ENCODE data around the gene DCC.

Gene DCC

GRCh38 chr18:52518086-52518485 lies 178.1 kb downstream of the DCC start:
- DNase-seq, result no peak

DNA sequence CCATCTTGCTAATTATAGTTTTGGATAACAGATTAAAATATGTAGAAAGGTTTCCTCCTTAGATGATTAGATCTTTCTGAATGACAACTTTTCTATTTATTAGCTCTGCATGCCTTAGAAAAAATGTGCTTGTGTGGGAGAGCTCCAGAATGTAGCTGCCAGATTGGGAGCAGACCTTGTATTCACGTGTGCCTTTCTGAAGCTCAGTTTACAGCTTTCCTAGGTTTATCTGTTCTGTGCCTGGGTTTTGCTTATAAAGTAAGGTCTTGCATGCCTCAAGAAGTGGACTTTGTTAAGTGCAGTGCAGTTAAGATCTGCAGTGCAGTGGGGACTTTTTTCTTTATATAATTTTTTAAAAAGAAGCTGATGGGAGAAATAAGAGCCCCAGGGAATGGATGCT lies 179.0 kb downstream of the DCC start:
- no peak for DNase-seq

GRCh38 chr18:52523566-52523965 lies 183.6 kb downstream of the DCC start:
- no peak for DNase-seq

DNA sequence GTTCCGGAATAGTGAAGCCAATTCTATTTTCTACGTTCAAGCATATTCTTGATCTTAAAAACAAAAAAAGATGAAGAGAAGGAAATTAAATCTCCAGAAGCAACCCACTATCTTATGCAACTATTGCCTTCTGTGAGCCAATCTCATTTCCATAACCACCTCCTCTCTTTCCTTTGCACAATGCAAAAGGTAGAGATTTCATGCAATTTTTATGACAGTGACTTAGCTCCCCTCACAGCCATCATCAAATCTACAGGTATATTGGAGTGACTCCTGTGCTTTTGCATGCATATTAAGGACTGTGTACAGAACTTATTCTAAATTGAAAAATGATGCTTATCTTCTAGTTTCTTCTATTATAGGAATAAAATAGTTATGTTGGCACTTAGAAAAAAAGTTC lies 191.8 kb downstream of the DCC start:
- DNase-seq, result no peak

DNA sequence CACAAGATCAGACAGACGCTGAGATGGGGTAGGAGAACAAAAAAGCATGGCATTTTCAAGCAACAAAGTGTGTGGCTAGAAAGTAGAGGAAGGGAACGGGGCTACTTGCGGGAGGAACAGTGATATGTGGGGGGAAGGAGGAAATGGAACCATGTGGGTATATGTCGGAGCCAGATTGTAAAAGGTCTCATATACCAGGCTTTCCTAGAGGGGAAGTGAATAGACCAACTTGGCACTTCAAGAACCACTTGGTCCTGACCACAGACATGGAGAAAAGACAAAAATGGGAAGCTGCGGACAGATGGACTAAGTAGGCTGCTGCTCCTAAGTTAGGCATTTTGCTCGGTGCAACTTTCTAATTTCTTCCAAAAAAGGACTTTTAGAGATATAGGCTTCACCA lies 196.0 kb downstream of the DCC start:
- no peak for DNase-seq

DNA sequence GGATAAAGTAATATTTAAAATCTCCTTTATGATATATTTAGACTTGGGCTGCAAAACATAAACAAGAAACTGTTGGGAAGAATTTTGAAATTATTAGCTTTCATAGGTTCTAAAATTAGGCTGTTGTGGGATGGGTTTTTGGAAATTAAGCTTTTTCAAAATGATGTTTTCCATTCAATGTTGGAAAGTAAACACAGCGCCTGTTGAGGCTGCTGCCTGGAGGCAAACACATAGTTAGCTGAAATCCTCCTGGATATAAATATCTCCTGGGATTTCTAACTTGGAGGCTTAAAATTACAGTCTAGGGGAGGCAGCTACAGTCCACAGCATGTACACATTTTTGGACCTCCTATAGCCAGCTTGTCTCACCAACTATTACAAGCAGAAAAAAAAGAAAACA lies 197.3 kb downstream of the DCC start:
- no peak for DNase-seq

- DNase-seq, result no peak
These were observed 201.1 kb downstream of the DCC start for GRCh38 chr18:52541056-52541455.

GRCh38 chr18:52544086-52544485 lies 204.1 kb downstream of the DCC start:
- no peak for DNase-seq

DNA sequence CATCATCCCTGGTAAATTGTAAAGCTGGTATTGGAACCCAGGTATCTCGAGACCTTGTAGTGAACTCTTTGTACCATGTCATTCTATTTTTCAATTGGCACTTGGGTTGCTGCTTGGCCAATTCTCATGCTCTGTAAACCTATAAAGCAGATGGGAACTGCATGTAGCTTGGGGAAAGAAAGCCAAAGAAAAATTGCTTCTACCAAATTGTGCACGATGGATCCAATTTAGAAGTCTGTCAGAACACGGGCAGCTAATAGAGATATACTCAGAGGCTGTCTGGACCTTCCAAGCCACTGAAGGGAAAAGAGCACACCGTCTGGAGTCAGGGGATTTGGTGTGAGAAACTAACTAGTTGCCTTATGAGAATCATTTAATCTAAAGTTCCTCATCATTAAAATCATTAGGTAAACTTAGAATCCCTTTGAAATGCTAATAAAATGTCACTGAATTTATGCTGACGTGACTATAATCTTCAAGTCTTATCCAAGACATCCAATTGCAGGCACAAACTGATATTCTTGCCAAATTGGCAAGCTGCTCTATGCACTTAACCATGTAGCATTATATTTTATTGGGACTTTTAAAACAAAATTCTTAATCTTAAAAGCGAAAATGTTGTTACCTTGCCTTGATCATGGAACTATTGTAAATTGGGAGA lies 206.8 kb downstream of the DCC start:
- no peak for DNase-seq

DNA sequence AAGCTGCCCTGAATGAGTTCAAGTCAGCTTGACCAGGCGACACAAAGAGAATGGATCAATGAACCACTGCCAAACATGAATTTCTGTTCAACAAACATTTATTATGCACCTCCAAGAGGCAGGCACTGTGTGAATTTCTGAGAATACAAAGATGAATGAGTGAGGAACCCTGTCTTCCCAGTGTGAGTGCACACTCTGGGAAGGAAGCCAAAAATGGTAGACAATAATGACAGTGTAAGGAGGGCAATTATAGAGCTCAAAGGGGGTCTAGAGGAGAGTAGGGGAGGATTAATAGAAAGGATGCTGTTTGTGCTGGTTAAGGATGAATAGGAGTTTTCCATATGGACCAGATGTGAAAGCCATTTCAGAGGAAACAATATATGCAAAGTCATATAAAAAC lies 213.4 kb downstream of the DCC start:
- DNase-seq, result no peak

GRCh38 chr18:52554180-52554579 lies 214.2 kb downstream of the DCC start:
- no peak for DNase-seq

DNA sequence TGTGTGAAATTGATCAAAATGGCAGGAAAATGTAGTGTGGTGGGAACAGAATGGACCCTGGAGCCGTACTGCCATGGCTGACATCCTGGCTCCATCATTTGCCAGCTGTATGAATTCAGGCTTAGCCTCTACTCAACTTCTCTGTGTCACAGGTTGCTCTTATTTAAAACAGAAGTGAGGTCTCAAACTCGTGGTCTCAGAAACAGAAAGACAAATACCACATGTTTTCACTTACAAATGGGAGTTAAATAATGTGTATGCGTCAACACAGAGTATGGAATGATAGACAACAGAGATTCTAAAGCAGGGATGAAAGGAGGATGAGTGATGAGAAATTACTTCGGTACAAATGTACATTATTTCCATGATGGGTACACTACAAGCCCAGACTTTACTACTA lies 227.4 kb downstream of the DCC start:
- DNase-seq, result no peak

- no peak for DNase-seq
These were observed 229.5 kb downstream of the DCC start for GRCh38 chr18:52569492-52569891.

- no peak for DNase-seq
These were observed 231.0 kb downstream of the DCC start for GRCh38 chr18:52570975-52571374.

DNA sequence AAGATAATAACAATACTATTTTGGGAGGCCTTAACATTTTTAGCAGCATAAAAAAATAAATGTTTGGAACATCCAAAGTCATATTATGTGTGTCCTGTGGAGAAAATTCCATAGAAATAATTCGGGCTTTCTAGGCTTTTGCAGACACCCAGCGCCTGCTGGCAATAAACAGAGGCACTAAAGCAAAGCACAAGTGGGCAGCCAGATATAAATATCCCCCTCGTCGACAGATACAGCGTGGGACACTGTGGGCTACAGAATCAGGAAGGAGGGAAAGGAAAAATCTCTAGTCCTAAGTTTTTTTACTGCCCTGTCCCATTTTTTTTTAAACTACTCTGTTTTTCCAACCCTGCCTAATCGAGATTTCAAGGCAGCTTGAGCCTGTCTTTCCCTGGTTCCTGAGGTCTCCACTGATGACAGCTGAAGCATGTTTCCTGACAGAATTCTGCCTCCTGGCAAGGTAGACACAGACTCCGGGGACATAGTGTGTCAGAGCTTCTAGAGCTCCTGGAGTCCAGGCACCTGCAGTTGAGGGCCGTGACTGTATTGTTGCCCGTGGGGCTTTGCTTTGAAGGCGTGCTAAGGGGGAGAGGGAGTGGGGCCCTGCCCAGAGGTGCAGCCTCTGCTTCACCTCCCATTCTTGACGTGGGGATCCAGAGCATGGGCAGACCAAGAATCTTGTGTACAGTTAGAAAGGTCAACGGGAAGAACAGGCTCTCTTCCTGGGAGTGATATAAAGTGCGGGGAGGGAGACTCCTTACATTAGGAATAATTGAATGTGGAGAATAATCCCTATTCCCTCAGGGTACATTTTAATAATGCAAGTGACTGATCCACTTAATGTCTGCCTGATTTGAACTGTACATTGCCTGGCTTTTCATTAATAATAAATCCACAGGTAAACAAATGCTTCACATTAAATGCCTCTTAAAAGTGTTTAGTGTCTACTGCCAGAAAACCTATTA lies 232.3 kb downstream of the DCC start:
- DNase-seq, result no peak

DNA sequence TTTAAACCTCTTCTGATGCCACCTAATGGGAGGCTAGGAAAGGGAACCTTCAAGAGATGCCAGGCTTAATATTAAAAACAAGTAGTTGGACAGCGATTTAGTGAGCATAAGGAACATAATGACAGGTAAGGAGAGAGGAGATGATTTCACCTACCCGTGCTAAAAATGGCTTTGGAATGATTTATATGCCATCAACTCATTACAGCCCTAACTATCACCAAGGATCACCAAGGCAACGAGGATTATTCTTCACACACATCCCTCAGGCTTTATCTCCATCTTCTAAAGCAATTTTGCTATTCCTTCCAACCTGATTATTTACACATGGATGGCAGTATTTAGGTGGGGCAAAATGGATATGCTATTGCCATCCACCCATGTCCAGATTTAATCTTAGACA lies 237.8 kb downstream of the DCC start:
- DNase-seq, result no peak

GRCh38 chr18:52582061-52582460 lies 242.1 kb downstream of the DCC start:
- no peak for DNase-seq

DNA sequence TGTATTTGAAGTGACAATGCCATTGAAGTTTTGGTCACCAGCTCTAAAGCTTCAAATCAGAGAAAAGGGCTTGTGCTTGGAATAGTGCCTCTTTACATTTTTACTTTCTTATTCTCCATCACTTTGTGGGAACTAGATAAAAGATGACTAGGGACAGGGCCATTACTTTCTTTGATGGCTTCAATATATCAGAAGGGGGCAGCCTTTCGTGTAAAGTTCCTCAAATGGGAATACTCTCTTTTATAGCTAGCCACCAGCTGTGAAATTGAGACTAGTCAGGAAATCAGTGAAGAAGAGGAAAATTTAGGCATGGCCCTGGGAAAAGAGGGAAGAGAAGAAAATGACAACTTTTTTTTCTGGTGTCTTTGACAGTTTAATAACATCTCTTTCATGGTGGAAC lies 242.5 kb downstream of the DCC start:
- DNase-seq, result no peak

GRCh38 chr18:52588931-52589330 lies 248.9 kb downstream of the DCC start:
- DNase-seq, result no peak

DNA sequence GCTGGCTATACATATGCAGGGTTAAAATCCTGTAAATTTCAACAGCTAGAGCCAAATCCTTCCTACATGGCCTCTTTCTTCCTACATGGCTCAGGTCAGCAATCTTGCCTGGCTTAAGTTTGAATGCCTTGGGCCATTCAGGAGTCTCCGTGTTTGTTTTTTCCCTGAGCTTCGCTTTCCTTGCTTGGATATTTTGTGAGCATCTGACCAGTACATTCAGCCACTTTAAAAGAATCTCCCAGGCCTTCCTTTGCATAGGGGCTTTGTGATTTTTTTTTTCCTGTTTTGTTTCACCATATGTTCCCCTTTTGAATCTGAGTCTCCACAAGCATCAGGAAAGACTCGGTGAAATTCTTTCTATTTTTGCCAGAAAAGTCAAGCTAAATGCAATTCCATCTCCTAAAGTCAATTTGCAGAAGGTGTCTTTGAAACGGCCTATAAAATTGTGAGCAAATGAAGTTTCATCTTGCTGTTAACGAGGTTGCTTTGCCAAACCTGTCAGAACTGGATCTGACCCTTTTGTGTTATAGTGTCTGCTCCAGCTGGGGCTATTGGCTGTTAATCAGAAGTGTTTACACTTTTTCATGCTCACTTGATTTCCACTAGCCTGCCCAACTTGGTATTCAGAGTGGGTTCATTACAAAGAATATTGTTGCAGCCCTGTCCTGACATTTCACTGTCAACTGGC lies 256.9 kb downstream of the DCC start:
- no peak for DNase-seq

- no peak for DNase-seq
These were observed 258.9 kb downstream of the DCC start for GRCh38 chr18:52598921-52599320.

DNA sequence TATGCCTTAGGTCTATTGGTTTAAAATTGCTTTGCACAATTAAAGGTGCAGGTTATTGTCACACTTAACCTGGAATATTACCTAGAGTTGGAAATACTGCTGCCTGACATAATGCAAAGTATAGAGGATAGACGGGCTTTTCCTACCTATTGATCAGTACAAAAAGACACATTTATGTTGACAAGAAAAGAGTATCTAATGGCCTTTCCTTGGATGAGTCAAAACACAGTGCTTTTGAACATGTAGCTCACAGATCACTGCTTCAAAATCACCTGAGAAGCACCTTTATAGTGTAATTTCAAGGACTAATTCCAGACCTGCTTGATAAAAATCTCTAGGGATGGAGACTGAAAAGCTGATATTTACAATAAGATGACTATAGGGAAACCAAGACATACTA lies 262.8 kb downstream of the DCC start:
- no peak for DNase-seq

- no peak for DNase-seq
These were observed 265.3 kb downstream of the DCC start for GRCh38 chr18:52605345-52605744.

DNA sequence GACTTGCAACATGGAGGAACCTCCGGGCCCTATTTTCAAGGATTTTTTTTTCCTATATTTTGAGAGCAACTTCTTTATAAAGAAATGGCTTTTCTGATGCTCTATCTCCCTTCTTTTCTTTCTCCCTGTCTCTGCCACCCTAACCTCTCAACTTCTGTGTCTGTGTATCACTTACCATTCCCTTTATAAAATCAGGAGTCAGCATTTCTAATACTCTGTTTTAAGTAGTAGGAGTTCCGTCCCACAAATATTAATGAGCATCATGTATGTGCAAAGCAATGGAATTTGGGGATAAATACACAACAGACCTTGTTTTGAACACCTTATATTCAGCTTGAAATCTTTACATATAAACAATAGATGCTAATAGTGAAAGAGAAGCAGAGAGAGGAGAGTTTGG lies 268.0 kb downstream of the DCC start:
- no peak for DNase-seq
